MV-4-11 (cell line): ENCODE results near the gene ZBTB7C.

Experiments
- DNase-seq: peaks from one replicate; lab custom pipeline; 2025; lab: John Stamatoyannopoulos, UW

Gene ZBTB7C

GRCh38 chr18:47996091-47996541 lies 413.1 kb downstream of the ZBTB7C start:
- DNase-seq: no peak

DNA sequence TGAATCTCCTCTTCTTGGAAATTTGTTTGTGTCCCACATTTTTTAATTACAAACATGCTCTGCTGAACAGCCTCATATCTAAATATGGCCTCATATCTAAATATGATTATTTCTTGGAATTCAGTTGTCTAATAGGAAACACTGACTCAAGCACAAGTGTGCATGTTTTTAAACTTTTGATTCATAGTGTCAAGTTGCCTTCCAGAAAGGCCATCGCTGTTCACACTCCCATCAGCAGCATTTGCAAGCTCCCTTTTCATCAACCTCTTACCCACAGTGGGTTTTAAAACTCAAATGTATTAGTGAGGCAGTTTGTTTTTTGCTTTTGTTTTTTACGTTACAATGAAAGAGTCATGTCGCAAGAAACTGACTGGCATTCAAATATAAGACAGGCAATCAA lies 413.5 kb downstream of the ZBTB7C start:
- no peak for DNase-seq

DNA sequence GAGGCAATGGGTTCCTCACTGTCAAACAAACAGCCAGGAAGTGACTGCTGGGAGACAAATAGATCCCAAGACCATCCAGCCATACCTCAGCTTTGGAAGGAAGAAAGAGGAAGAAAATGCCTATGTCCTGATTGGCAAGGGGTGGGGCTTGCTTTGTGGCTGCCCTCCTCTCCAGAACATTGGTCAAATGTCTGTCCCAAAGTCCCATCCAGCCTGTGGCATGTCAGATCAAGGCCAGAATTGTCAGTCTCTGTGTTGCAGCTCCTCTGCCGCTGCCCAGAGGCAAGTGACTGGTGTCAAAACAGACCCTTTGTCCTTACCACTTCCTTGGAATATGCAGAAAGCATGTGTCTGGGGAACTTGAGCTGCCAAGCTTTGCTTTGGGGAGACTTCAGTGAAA lies 415.8 kb downstream of the ZBTB7C start:
- peak; percentile 16 for DNase-seq

GRCh38 chr18:47992976-47993375 lies 416.2 kb downstream of the ZBTB7C start:
- no peak for DNase-seq

GRCh38 chr18:47992266-47992665 lies 416.9 kb downstream of the ZBTB7C start:
- DNase-seq: no peak

GRCh38 chr18:47990981-47991380 lies 418.2 kb downstream of the ZBTB7C start:
- DNase-seq: no peak

DNA sequence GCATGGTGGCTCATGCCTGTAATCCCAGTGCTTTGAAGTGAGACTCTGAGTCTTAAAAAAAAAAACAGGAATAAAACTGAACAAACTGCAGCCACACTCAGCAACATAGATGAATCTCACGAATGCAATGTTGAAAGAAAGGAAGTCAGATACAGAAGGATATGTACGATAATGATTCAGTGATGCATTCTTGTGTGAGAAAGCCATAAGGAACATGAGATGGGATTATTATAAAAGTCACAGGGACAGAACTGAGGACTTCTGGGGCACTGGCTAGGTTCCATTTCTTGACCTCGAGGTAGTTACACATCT lies 421.8 kb downstream of the ZBTB7C start:
- no peak for DNase-seq

GRCh38 chr18:47986620-47987387 lies 422.4 kb downstream of the ZBTB7C start:
- peak; percentile 47 for DNase-seq

- DNase-seq: peak; percentile 98
Observed at GRCh38 chr18:47985866-47986265, 423.3 kb downstream of the ZBTB7C start.

DNA sequence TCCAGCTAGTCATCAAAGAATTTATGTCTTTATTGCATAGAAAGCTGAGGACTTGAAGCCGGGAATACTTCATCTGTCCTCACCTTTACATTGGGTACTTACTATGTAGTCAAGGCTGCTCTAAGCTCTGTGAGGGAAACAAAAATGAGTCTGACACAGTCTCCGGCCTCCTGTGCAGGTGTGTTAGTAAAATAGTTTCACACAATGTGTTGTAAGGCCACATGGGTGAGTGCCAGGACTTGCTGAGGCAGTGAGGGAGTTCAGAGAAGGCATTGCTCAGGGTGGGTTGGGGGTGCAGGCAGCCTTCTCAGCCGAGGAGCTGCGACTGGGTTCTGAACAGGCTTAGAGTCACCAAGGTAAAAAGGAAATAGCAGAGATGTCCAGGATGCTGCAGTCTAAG lies 424.2 kb downstream of the ZBTB7C start:
- no peak for DNase-seq

DNA sequence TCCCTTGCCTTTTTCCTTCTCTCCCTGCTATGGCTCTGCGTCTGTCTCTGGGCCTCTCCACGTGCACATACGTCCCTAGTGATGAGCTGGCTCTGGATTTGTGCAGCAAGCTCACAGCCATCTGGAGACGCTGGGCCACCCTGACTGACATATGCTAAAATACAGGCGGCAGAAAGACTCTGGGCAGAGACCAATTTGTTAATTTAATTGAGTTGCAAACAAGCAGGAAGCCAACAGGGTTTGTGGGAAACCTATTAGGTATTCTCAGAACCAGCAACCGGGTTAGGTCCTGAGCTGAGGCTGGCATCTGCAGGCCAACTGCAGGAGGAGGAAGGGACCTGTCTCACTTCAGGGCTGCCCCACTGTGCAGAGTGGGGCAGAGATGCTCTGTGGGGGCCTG lies 425.2 kb downstream of the ZBTB7C start:
- DNase-seq: no peak

- peak; percentile 45 for DNase-seq
Observed at GRCh38 chr18:47983055-47983454, 426.1 kb downstream of the ZBTB7C start.

- no peak for DNase-seq
Observed at GRCh38 chr18:47981830-47982229, 427.4 kb downstream of the ZBTB7C start.

DNA sequence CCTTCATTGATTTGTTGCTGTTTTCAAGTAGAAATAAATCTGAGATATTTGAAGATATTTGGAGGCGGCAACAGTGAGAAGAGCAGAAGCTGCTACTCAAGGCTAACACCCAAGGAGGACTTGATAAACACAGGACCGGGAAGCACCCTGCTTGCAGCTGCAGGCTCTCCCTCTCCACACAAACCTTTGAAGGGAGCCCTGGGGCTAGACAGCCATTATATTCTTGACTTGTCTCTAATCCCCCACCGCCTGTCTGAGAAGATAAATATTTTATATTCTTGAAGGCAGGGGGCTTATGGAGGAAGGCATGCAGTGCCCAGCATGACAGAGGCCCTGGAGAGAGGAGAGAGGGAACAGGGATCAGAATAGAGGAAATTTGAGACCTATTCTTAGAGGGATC lies 427.9 kb downstream of the ZBTB7C start:
- no peak for DNase-seq

DNA sequence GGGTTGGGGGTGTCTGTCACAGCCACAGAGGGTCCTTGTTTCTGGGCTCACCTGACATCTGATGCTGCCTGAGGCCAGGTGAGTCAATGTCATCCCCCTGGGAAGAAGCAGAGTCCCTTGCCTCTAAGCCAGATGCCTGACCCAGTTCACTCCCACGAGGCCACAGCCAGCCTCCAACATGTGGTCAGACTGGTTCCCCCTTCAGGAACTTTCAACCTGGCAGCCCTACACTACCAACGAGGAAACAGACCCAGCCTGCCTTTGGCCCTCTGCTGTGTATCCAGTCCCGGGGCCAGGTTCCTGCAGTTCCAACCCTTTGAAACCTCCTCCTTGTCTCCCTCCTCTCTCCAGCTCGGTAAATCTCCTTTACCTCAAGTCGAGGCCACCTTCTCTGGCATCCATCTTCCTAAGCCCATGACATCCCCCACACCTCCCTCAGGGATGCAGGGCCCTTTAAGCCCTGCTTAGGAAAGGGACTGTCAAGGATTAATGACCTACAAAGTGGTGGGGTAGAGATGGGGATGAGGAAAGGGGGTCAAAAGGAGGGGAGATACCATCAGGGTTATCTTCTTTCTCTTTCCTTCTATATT lies 429.5 kb downstream of the ZBTB7C start:
- DNase-seq: peak; percentile 30

- no peak for DNase-seq
Observed at GRCh38 chr18:47978603-47979002, 430.6 kb downstream of the ZBTB7C start.

- DNase-seq: no peak
Observed at GRCh38 chr18:47978141-47978540, 431.0 kb downstream of the ZBTB7C start.
